Esophagus muscularis mucosa (tissue), 4 donors: ENCODE results near the gene DNAJC5. TPM values are rescaled to one million over a fixed set of nuclear protein-coding genes. Genes with fewer than 3 reads are reported as not detected.
A peak's percentile ranks its signal among the peaks of the same experiment; 100 is the strongest.
"Not testable (repeated sequence)": the region's sequence is repeated elsewhere in the genome, so short reads cannot be mapped to it uniquely, and the experiment has no call there.

Experiments
- DNase-seq: peaks from one replicate; pipeline ENCODE4 v3.0.0-alpha.2; 2017; ENCODE audit errors: extremely low spot score
- H3K27ac ChIP-seq, 4 donors: fragments of 200-600 bp; sonication (generic); replicated peaks in 1 of 4; 1 replicate in 3 of 4; 2 replicates in 1 of 4; pipeline ENCODE4 v1.5.1; 2016 to 2019; ENCODE audit warnings: mild to moderate bottlenecking in 1 of 4
- H3K27me3 ChIP-seq, 4 donors: fragments of 200-600 bp; sonication (generic); one replicate each; pipeline versions ENCODE4 v1.5.1 to v1.6.0; 2016 to 2019
- H3K36me3 ChIP-seq, 4 donors: fragments of 200-600 bp; sonication (generic); one replicate each; pipeline ENCODE4 v1.5.1; 2016 to 2019
- H3K4me1 ChIP-seq, 4 donors: fragments of 200-600 bp; sonication (generic); one replicate each; pipeline ENCODE4 v1.5.1; 2016 to 2019
- H3K4me3 ChIP-seq, 4 donors: fragments of 200-600 bp; sonication (generic); 1 replicate in 2 of 4; 2 replicates in 2 of 4; pipeline ENCODE4 v1.5.1; 2016 to 2019; ENCODE audit warnings: mild to moderate bottlenecking in 4 of 4, moderate library complexity in 1 of 4
- H3K9me3 ChIP-seq, 4 donors: fragments of 200-600 bp; sonication (generic); 1 replicate in 3 of 4; 2 replicates in 1 of 4; pipeline ENCODE4 v1.5.1; 2016 to 2019
- CTCF ChIP-seq, 3 experiments: fragments of 200-600 bp in 2 of 3; fragments of 450-650 bp in 1 of 3; sonication (generic) in 2 of 3; IDR thresholded peaks; one replicate each; pipeline ENCODE4 v1.5.1; 2017 to 2019; ENCODE audit warnings: antibody characterized with exemption in 3 of 3, mild to moderate bottlenecking in 2 of 3, moderate library complexity in 1 of 3
- EP300 ChIP-seq: sonication (generic); formaldehyde crosslinking; IDR thresholded peaks from one replicate; pipeline ENCODE4 v1.6.1; 2017; ENCODE audit warnings: antibody characterized with exemption
- POLR2A ChIP-seq: fragments of 450-650 bp; IDR thresholded peaks from one replicate; pipeline ENCODE4 v1.6.1; 2017; ENCODE audit warnings: antibody characterized with exemption, moderate library complexity, mild to moderate bottlenecking, low read depth
- POLR2AphosphoS5 ChIP-seq, 2 donors: sonication (generic); formaldehyde crosslinking; IDR thresholded peaks; one replicate each; pipeline ENCODE4 v1.6.1; 2017; ENCODE audit warnings: antibody characterized with exemption in 2 of 2
- WGBS: methylation state at CpG from one replicate; pipeline ENCODE4 v1.1.5; 2018; 5-methylcytosine and 5-hydroxymethylcytosine counted together
- intact Hi-C: fragments of 100-400 bp; cut with DNase I; formaldehyde crosslinking; loops from one replicate; pipeline ENCODE4 v1.15.1; 2023
- total RNA-seq, 4 donors: library from RNA; depleted of rRNA; stranded (reverse); fragments of >200 nt; gene quantifications; one replicate each; pipeline versions ENCODE4 v1.1.0 to v1.2.1, GENCODE V29; 2016

The DNAJC5 gene
- total RNA-seq, 4 donors from 2014 or later = 39.5 to 64.9 (median 53.1) TPM

- intact Hi-C loops = loop anchor here (2.0 to 5.0 kb wide), 3 partner anchors 62 to 437 kb away; partner anchors contain the start of gene PTK6
These were observed 78.9 kb downstream of the DNAJC5 start for GRCh38 chr20:63973636-63974401.

GRCh38 chr20:63974402-63975200, 79.7 kb downstream of the DNAJC5 start:
- intact Hi-C loops = loop anchor here (2.0 to 5.0 kb wide), 3 partner anchors 62 to 438 kb away; partner anchors contain the start of gene PTK6
- TF ChIP-seq POLR2A = no peak
- TF ChIP-seq EP300 = no peak
- no peak for TF ChIP-seq POLR2AphosphoS5 (IDR thresholded peaks at IDR 0.05)
- no peak for TF ChIP-seq CTCF (IDR thresholded peaks at IDR 0.05)
- H3K36me3 ChIP-seq = no peaks in the 10 kb centered on the region
- DNase-seq = no peak
- H3K4me1 ChIP-seq = peaks cover 26 to 58% (median 39%) of the 10 kb centered on the region in 4 donors
- H3K27me3 ChIP-seq = no peaks in the 10 kb centered on the region
- H3K4me3 ChIP-seq = no peak overlapping the region
- H3K27ac ChIP-seq = peak overlapping the region in 3 of 4 donors; percentile 34 to 74 (median 67)
- no peaks in the 10 kb centered on the region for H3K9me3 ChIP-seq
- WGBS = 73% methylated on average over 18 of the region's 19 CpGs

More at GRCh38 chr20:63973636-63974401, 78.9 kb downstream of the DNAJC5 start:
- H3K4me1 ChIP-seq = peaks cover 28 to 57% (median 37%) of the 10 kb centered on the region in 4 donors
- WGBS = 13% methylated on average over 25 of the region's 37 CpGs
- no peaks in the 10 kb centered on the region for H3K9me3 ChIP-seq
- DNase-seq = peak; percentile 96
- no peaks in the 10 kb centered on the region for H3K36me3 ChIP-seq
- peak in 1 of 2 donors; percentile 71 for TF ChIP-seq POLR2AphosphoS5 (IDR thresholded peaks at IDR 0.05)
- TF ChIP-seq POLR2A = no peak
- peak; percentile 98 to 99 (median 98) for TF ChIP-seq CTCF (IDR thresholded peaks at IDR 0.05)
- peak overlapping the region; percentile 34 to 74 (median 58) for H3K27ac ChIP-seq
- H3K27me3 ChIP-seq = no peaks in the 10 kb centered on the region
- peak overlapping the region; percentile 43 to 57 (median 46) for H3K4me3 ChIP-seq

GRCh38 chr20:63976511-63976910, 81.6 kb downstream of the DNAJC5 start:
- intact Hi-C loops, H3K9me3 ChIP-seq, H3K4me3 ChIP-seq, H3K27ac ChIP-seq, H3K27me3 ChIP-seq, H3K36me3 ChIP-seq, DNase-seq: not testable (repeated sequence)
- peaks cover 31 to 64% (median 44%) of the 10 kb centered on the region in 4 donors for H3K4me1 ChIP-seq
- WGBS = 97% methylated on average over 7 of the region's 7 CpGs

DNA sequence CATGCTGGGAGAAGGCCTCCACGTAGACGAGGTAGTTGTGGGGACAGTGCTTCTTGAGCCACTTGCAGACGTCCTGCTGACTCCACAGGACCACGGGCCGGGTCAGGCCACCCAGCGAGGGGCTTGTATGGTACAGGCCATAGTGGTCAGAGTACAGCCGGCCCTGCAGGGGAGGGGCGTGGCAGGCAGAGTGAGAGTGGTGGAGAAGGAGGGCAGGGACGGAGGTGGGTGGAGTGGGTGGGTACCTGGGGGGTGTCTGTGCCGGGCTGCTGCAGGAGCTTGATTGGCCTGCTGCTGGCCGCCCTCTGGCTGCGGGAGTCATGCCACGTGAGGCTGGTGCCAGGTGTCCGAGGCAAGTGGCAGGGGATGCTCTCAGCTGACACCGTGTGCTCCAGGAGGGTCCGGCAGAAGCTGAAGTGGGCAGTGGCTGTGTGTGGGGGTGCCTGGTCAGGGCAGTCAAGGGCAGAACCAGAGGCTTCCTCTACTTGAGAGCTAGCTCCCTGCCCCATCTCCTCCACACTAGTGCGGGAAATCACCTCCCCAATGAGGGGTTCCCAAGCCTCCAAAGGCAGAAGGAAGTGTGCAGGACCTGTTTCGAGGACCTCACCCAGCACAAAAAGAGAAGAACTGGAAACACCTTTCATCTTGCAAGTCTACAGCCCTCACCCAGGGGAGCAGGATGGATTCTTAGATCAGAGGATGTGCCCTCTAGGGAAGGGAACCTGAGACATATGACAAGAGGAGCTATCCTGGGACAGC, 82.2 kb downstream of the DNAJC5 start:
- Histone ChIP-seq H3K36me3 (no peaks in the 10 kb centered on the region), H3K4me3 (no peak overlapping the region), H3K9me3 (no peaks in the 10 kb centered on the region), H3K27ac (no peak overlapping the region), H3K4me1 (peaks cover 34 to 64% (median 51%) of the 10 kb centered on the region in 4 donors), H3K27me3 (peaks cover 0 to 3% (median 0%) of the 10 kb centered on the region in 4 donors)
- 85% methylated on average over 17 of the region's 18 CpGs for WGBS
- intact Hi-C loops = no loop called here
- TF ChIP-seq CTCF (IDR thresholded peaks at IDR 0.05) (no peak), POLR2A (no peak), POLR2AphosphoS5 (IDR thresholded peaks at IDR 0.05) (no peak), EP300 (no peak)
- DNase-seq = no peak
